ENCODE measurements around the gene ZFP14. TPM values are rescaled to one million over a fixed set of nuclear protein-coding genes. Genes with fewer than 3 reads are reported as not detected.

ZFP14 gene
- total and polyA plus RNA-seq, 2 experiments from 2014 or later: 1.5 to 1.7 TPM

DNA sequence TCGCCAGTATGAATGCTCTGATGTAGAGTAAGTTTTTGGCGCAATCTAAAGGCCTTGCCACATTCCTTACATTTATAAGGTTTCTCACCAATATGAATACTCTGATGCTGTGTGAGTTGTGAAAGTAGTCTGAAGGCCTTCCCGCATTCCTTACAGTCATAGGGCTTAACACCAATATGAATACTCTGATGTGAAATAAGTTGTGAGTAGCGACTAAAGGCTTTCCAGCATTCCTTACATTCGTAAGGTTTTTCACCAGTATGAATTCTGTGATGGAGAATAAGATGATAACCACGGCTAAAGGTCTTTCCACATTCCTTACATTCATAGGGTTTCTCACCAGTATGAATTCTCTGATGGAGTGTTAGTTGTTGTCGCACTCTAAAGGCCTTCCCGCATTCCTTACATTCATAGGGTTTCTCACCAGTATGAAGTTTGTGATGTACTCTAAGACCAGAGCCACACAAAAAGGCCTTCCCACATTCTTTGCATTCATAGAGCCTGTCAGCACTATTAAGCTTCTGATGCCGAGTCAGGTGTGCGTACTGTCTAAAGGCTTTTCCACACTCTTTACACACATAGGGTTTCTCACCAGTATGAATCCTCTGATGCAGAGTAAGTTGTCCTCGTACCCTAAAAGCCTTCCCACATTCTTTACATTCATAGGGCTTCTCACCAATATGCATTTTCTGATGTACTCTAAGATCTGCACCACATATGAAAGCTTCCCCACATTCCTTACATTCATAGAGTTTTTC, 14.1 kb upstream of the ZFP14 start:
- Histone ChIP-seq H3K4me3 (peak overlapping the region; percentile 2; the same call in 1 of the 2 replicates), H3K4me1 (ENCODE audit: insufficient read depth) (no peaks in the 10 kb centered on the region), H3K4me2 (ENCODE audit: unreplicated experiment) (no peak overlapping the region), H3K9me2 (ENCODE audit: insufficient read depth) (no peaks in the 10 kb centered on the region), H3K27me3 (replicated peaks; ENCODE audit: insufficient read depth) (no peaks in the 10 kb centered on the region), H3F3A (ENCODE audit: insufficient read depth) (no peaks in the 10 kb centered on the region), H3K79me2 (ENCODE audit: insufficient read depth) (no peaks in the 10 kb centered on the region), H2AFZ (no peak overlapping the region), H3K9me3 (ENCODE audit: low read depth) (peaks cover 10% of the 10 kb centered on the region), H3K9ac (no peak overlapping the region), H4K20me1 (ENCODE audit: insufficient read depth) (no peaks in the 10 kb centered on the region), H3K36me3 (ENCODE audit: low read depth) (peaks cover 71% of the 10 kb centered on the region), H3K27ac (no peak overlapping the region)
- TF ChIP-seq EZH2phosphoT487 (IDR thresholded peaks at IDR 0.05; ENCODE audit: insufficient read depth, low read depth) (no peak), EZH2 (IDR thresholded peaks at IDR 0.05; ENCODE audit: insufficient read depth, poor library complexity, severe bottlenecking) (no peak)
- in situ Hi-C loops (cut with MboI): no loop called here
- WGBS, 2 experiments (ENCODE audit: low coverage in 1 of 2, low lambda C conversion rate in 2 of 2, missing lambda C conversion rate in 2 of 2): 97 to 98% methylated on average over 11 of the region's 11 CpGs
- DNase-seq: no peak

DNA sequence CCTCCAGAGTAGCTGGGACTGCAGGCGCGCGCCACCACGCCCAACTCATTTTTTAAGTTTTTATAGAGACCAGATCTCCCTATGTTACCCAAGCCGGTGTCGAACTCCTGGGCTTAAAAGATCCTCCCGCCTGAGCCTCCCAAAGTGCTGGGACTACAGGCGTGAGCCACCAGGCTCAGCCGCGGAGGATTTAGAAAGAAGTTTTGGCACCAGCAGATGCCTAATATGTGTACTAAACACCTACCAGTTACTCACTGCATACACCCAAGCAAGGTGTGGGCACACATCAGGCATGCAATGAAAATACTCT, 464 bp upstream of the ZFP14 start:
- peak overlapping the region; percentile 86 for H3K9ac ChIP-seq
- no peak overlapping the region for H3K27ac ChIP-seq
- H3K9me2 ChIP-seq (ENCODE audit: insufficient read depth): no peaks in the 10 kb centered on the region
- no peaks in the 10 kb centered on the region for H4K20me1 ChIP-seq (ENCODE audit: insufficient read depth)
- H3K36me3 ChIP-seq (ENCODE audit: low read depth): no peaks in the 10 kb centered on the region
- peaks cover 8% of the 10 kb centered on the region for H3K4me1 ChIP-seq (ENCODE audit: insufficient read depth)
- peak overlapping the region; percentile 91 for H3K4me3 ChIP-seq
- DNase-seq: no peak
- no peaks in the 10 kb centered on the region for H3K9me3 ChIP-seq (ENCODE audit: low read depth)
- in situ Hi-C loops (cut with MboI): no loop called here
- TF ChIP-seq EZH2phosphoT487 (IDR thresholded peaks at IDR 0.05; ENCODE audit: insufficient read depth, low read depth): no peak
- no peak for TF ChIP-seq EZH2 (IDR thresholded peaks at IDR 0.05; ENCODE audit: insufficient read depth, poor library complexity, severe bottlenecking)
- H3K27me3 ChIP-seq (replicated peaks; ENCODE audit: insufficient read depth): no peaks in the 10 kb centered on the region
- H3F3A ChIP-seq (ENCODE audit: insufficient read depth): peaks cover 14% of the 10 kb centered on the region
- peak overlapping the region; percentile 85 for H3K4me2 ChIP-seq (ENCODE audit: unreplicated experiment)
- WGBS, 2 experiments (ENCODE audit: low coverage in 1 of 2, low lambda C conversion rate in 2 of 2, missing lambda C conversion rate in 2 of 2): 64 to 68% methylated on average over 10 of the region's 10 CpGs
- H3K79me2 ChIP-seq (ENCODE audit: insufficient read depth): peaks cover 17% of the 10 kb centered on the region
- peak overlapping the region; percentile 96 for H2AFZ ChIP-seq

- Histone ChIP-seq H3K27me3 (replicated peaks; ENCODE audit: insufficient read depth) (no peaks in the 10 kb centered on the region), H3K9me2 (ENCODE audit: insufficient read depth) (no peaks in the 10 kb centered on the region), H3K27ac (peak overlapping the region; percentile 78), H3K9ac (peak overlapping the region; percentile 86), H4K20me1 (ENCODE audit: insufficient read depth) (no peaks in the 10 kb centered on the region), H2AFZ (peak overlapping the region; percentile 96), H3F3A (ENCODE audit: insufficient read depth) (peaks cover 14% of the 10 kb centered on the region), H3K36me3 (ENCODE audit: low read depth) (no peaks in the 10 kb centered on the region), H3K4me1 (ENCODE audit: insufficient read depth) (peaks cover 8% of the 10 kb centered on the region), H3K79me2 (ENCODE audit: insufficient read depth) (peaks cover 33% of the 10 kb centered on the region), H3K9me3 (ENCODE audit: low read depth) (no peaks in the 10 kb centered on the region), H3K4me2 (ENCODE audit: unreplicated experiment) (peak overlapping the region; percentile 85), H3K4me3 (peak overlapping the region; percentile 91)
- TF ChIP-seq EZH2phosphoT487 (IDR thresholded peaks at IDR 0.05; ENCODE audit: insufficient read depth, low read depth) (no peak), EZH2 (IDR thresholded peaks at IDR 0.05; ENCODE audit: insufficient read depth, poor library complexity, severe bottlenecking) (no peak)
- peak; percentile 15 for DNase-seq
- 55 to 60% methylated on average over 9 to 10 of the region's 10 CpGs for WGBS, 2 experiments (ENCODE audit: low coverage in 1 of 2, low lambda C conversion rate in 2 of 2, missing lambda C conversion rate in 2 of 2)
- in situ Hi-C loops (cut with MboI): no loop called here
Measured at GRCh38 chr19:36377541-36378178, 1.3 kb downstream of the ZFP14 start.

DNA sequence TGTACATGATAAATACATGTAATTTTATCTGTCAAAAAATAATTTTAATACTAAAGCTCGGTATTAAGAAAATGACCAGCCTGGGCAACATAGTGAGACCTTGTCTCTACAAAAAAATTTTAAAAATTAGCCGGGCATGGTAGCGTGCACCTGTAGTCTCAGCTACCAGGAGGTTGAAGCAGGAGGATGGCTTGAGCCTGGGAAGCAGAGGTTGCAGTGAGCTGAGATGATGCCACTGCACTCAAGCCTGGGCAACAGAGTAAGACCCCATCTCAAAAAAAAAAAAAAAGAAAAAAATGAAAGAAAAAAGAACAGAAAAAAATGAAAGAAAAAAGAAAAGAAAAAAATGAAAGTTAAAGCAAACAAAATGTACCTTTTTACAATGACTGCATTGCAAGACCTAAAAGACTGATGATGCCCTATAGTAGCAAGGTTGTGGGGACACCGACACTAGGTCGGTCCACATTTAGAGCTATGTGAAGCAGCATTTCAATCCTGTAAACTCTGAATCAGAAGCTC, 5.3 kb downstream of the ZFP14 start:
- no peak for DNase-seq
- H3K9me3 ChIP-seq (ENCODE audit: low read depth): no peaks in the 10 kb centered on the region
- no peak overlapping the region for H2AFZ ChIP-seq
- H4K20me1 ChIP-seq (ENCODE audit: insufficient read depth): no peaks in the 10 kb centered on the region
- H3K9me2 ChIP-seq (ENCODE audit: insufficient read depth): no peaks in the 10 kb centered on the region
- H3K27me3 ChIP-seq (replicated peaks; ENCODE audit: insufficient read depth): no peaks in the 10 kb centered on the region
- no peaks in the 10 kb centered on the region for H3K36me3 ChIP-seq (ENCODE audit: low read depth)
- H3K4me1 ChIP-seq (ENCODE audit: insufficient read depth): peaks cover 8% of the 10 kb centered on the region
- H3K4me3 ChIP-seq: no peak overlapping the region
- H3K9ac ChIP-seq: no peak overlapping the region
- in situ Hi-C loops (cut with MboI): no loop called here
- peaks cover 34% of the 10 kb centered on the region for H3K79me2 ChIP-seq (ENCODE audit: insufficient read depth)
- H3K4me2 ChIP-seq (ENCODE audit: unreplicated experiment): no peak overlapping the region
- H3F3A ChIP-seq (ENCODE audit: insufficient read depth): peaks cover 13% of the 10 kb centered on the region
- TF ChIP-seq EZH2phosphoT487 (IDR thresholded peaks at IDR 0.05; ENCODE audit: insufficient read depth, low read depth) (no peak), EZH2 (IDR thresholded peaks at IDR 0.05; ENCODE audit: insufficient read depth, poor library complexity, severe bottlenecking) (no peak)
- WGBS, 2 experiments (ENCODE audit: low coverage in 1 of 2, low lambda C conversion rate in 2 of 2, missing lambda C conversion rate in 2 of 2): 93 to 94% methylated on average over 5 of the region's 5 CpGs
- H3K27ac ChIP-seq: no peak overlapping the region

All from GM23248 (cell line).